Myocyte (in vitro differentiated cells): ENCODE results near the gene PHRF1. TPM values are rescaled to one million over a fixed set of nuclear protein-coding genes. Genes with fewer than 3 reads are reported as not detected.
A peak's percentile ranks its signal among the peaks of the same experiment; 100 is the strongest.

Experiments used
- DNase-seq: peaks from one replicate; pipeline ENCODE4 v3.0.0-alpha.2; 2012; ENCODE audit warnings: low read depth
- total RNA-seq: library from RNA; depleted of rRNA; stranded (reverse); fragments of >200 nt; gene quantifications from 2 replicates; pipeline ENCODE4 v1.2.3, GENCODE V29; 2014

Gene PHRF1
- total RNA-seq, 1 donor from 2014 or later = 27.7 TPM

- DNase-seq = no peak
Measured at GRCh38 chr11:556662-557256, 19.5 kb upstream of the PHRF1 start.

- DNase-seq = no peak
Measured at GRCh38 chr11:557328-558132, 18.7 kb upstream of the PHRF1 start.

- no peak for DNase-seq
Measured at GRCh38 chr11:558503-558902, 17.8 kb upstream of the PHRF1 start.

- DNase-seq = no peak
Measured at GRCh38 chr11:559020-559620, 17.1 kb upstream of the PHRF1 start.

GRCh38 chr11:559712-560304, 16.5 kb upstream of the PHRF1 start:
- no peak for DNase-seq

GRCh38 chr11:560305-561147, 15.7 kb upstream of the PHRF1 start, which contains the start of the genes LMNTD2 and RASSF7:
Gene LMNTD2 (minus strand): TSS chr11:560738. CDS start chr11:560716, 22 bp downstream.
Gene RASSF7 (plus strand): TSS chr11:560970. CDS start chr11:561769, 799 bp downstream.
- peak; percentile 81 for DNase-seq

- DNase-seq = peak; percentile 41
Measured at GRCh38 chr11:561148-562003, 14.9 kb upstream of the PHRF1 start.

- DNase-seq = no peak
Measured at GRCh38 chr11:562046-562645, 14.1 kb upstream of the PHRF1 start.

- DNase-seq = no peak
Measured at GRCh38 chr11:563066-563811, 13.0 kb upstream of the PHRF1 start.

GRCh38 chr11:563812-564578, 12.3 kb upstream of the PHRF1 start:
- no peak for DNase-seq

- no peak for DNase-seq
Measured at GRCh38 chr11:565921-566509, 10.3 kb upstream of the PHRF1 start.

GRCh38 chr11:567011-567628, 9.2 kb upstream of the PHRF1 start:
- DNase-seq = peak; percentile 26

GRCh38 chr11:567629-568292, 8.5 kb upstream of the PHRF1 start:
- DNase-seq = no peak

GRCh38 chr11:568306-569157, 7.7 kb upstream of the PHRF1 start:
- peak; percentile 95 for DNase-seq

GRCh38 chr11:569158-569885, 6.9 kb upstream of the PHRF1 start:
- DNase-seq = no peak
